Suprapubic skin (tissue), 4 donors: ENCODE results near the gene MICALL2. TPM values are rescaled to one million over a fixed set of nuclear protein-coding genes. Genes with fewer than 3 reads are reported as not detected.

ENCODE experiments used
- DNase-seq, 2 donors: peaks; one replicate each; pipeline ENCODE4 v3.0.0-alpha.2; 2019; ENCODE audit warnings: low spot score in 2 of 2
- H3K27ac ChIP-seq: fragments of 200-600 bp; sonication (generic); one replicate; pipeline ENCODE4 v1.5.1; 2019
- H3K27me3 ChIP-seq: fragments of 200-600 bp; sonication (generic); one replicate; pipeline ENCODE4 v1.5.1; 2019
- H3K36me3 ChIP-seq: fragments of 200-600 bp; sonication (generic); one replicate; pipeline ENCODE4 v1.5.1; 2019
- H3K4me1 ChIP-seq: fragments of 200-600 bp; sonication (generic); one replicate; pipeline ENCODE4 v1.5.1; 2019
- H3K4me3 ChIP-seq: fragments of 200-600 bp; sonication (generic); one replicate; pipeline ENCODE4 v1.5.1; 2019; ENCODE audit warnings: mild to moderate bottlenecking
- H3K9me3 ChIP-seq: fragments of 200-600 bp; sonication (generic); one replicate; pipeline ENCODE4 v1.5.1; 2019
- CTCF ChIP-seq, 2 donors: fragments of 200-600 bp in 1 of 2; fragments of 450-650 bp in 1 of 2; sonication (generic) in 1 of 2; IDR thresholded peaks; one replicate each; pipeline ENCODE4 v1.5.1; 2016 to 2019; ENCODE audit warnings: antibody characterized with exemption in 2 of 2, mild to moderate bottlenecking in 1 of 2, moderate library complexity in 1 of 2
- EP300 ChIP-seq: sonication (generic); formaldehyde crosslinking; IDR thresholded peaks from one replicate; pipeline ENCODE4 v1.6.1; 2017; ENCODE audit warnings: antibody characterized with exemption
- POLR2A ChIP-seq, 2 donors: fragments of 450-650 bp; IDR thresholded peaks; one replicate each; pipeline ENCODE4 v1.6.1; 2017; ENCODE audit warnings: antibody characterized with exemption in 2 of 2, mild to moderate bottlenecking in 2 of 2, moderate library complexity in 2 of 2
- POLR2AphosphoS5 ChIP-seq, 3 donors: sonication (generic); formaldehyde crosslinking; IDR thresholded peaks; one replicate each; pipeline ENCODE4 v1.6.1; 2017; ENCODE audit warnings: antibody characterized with exemption in 3 of 3
- WGBS: methylation state at CpG from one replicate; pipeline ENCODE4 v1.1.5; 2018; 5-methylcytosine and 5-hydroxymethylcytosine counted together
- total RNA-seq, 4 donors: library from RNA; depleted of rRNA; stranded (reverse); fragments of >200 nt; gene quantifications; one replicate each; pipeline ENCODE4 v1.1.0, GENCODE V29; 2016

The MICALL2 gene
- total RNA-seq, 4 donors from 2014 or later: 15.7 to 23.5 (median 16.9) TPM

- Histone ChIP-seq H3K9me3 (no peaks in the 10 kb centered on the region), H3K27me3 (peaks cover 46% of the 10 kb centered on the region), H3K27ac (no peak overlapping the region), H3K4me3 (no peak overlapping the region), H3K4me1 (peaks cover 14% of the 10 kb centered on the region), H3K36me3 (peaks cover 10% of the 10 kb centered on the region)
- 29% methylated on average over 6 of the region's 30 CpGs for WGBS
- peak in 1 of 2 donors; percentile 82 for DNase-seq
- no peak for TF ChIP-seq EP300
- TF ChIP-seq CTCF (IDR thresholded peaks at IDR 0.05): peak; percentile 84 to 96
- no peak for TF ChIP-seq POLR2A (IDR thresholded peaks at IDR 0.05)
- no peak for TF ChIP-seq POLR2AphosphoS5 (IDR thresholded peaks at IDR 0.05)
Observed at GRCh38 chr7:1432411-1433082, 26.7 kb downstream of the MICALL2 start.

- no peaks in the 10 kb centered on the region for H3K9me3 ChIP-seq
- H3K4me1 ChIP-seq: peaks cover 14% of the 10 kb centered on the region
- no peak for DNase-seq
- WGBS: no CpG with 5 or more reads among the region's 22 CpGs
- H3K36me3 ChIP-seq: peaks cover 4% of the 10 kb centered on the region
- H3K27me3 ChIP-seq: peaks cover 49% of the 10 kb centered on the region
- no peak overlapping the region for H3K27ac ChIP-seq
- no peak overlapping the region for H3K4me3 ChIP-seq
- TF ChIP-seq EP300: no peak
- no peak for TF ChIP-seq POLR2A (IDR thresholded peaks at IDR 0.05)
- TF ChIP-seq CTCF (IDR thresholded peaks at IDR 0.05): no peak
- no peak for TF ChIP-seq POLR2AphosphoS5 (IDR thresholded peaks at IDR 0.05)
Observed at GRCh38 chr7:1431634-1432380, 27.5 kb downstream of the MICALL2 start.

GRCh38 chr7:1431226-1431625, 28.0 kb downstream of the MICALL2 start:
- WGBS: 72% methylated on average over 7 of the region's 10 CpGs
- no peak for DNase-seq
- Histone ChIP-seq H3K4me1 (peaks cover 14% of the 10 kb centered on the region), H3K9me3 (no peaks in the 10 kb centered on the region), H3K27me3 (peaks cover 54% of the 10 kb centered on the region), H3K27ac (no peak overlapping the region), H3K4me3 (no peak overlapping the region), H3K36me3 (no peaks in the 10 kb centered on the region)
- TF ChIP-seq POLR2A (IDR thresholded peaks at IDR 0.05): no peak
- TF ChIP-seq POLR2AphosphoS5 (IDR thresholded peaks at IDR 0.05): no peak
- no peak for TF ChIP-seq CTCF (IDR thresholded peaks at IDR 0.05)
- no peak for TF ChIP-seq EP300

GRCh38 chr7:1430056-1430845, 29.0 kb downstream of the MICALL2 start:
- Histone ChIP-seq H3K4me1 (peaks cover 14% of the 10 kb centered on the region), H3K36me3 (no peaks in the 10 kb centered on the region), H3K27me3 (peaks cover 58% of the 10 kb centered on the region), H3K27ac (no peak overlapping the region), H3K4me3 (no peak overlapping the region), H3K9me3 (no peaks in the 10 kb centered on the region)
- TF ChIP-seq CTCF (IDR thresholded peaks at IDR 0.05) (no peak), POLR2AphosphoS5 (IDR thresholded peaks at IDR 0.05) (no peak)
- 69% methylated on average over 7 of the region's 32 CpGs for WGBS
- no peak for DNase-seq
